Stimulated activated CD4-positive, alpha-beta T cell treated with anti-CD3 and anti-CD28 coated beads, Interleukin-12 subunit alpha, Interleukin-12 subunit beta, amount 100 ng/mL, for 24 hours (primary cell): ENCODE results near the gene COL25A1.
A peak's percentile ranks its signal among the peaks of the same experiment; 100 is the strongest.

Experiments
- DNase-seq, 2 experiments: peaks; one replicate each; pipeline ENCODE4 v3.0.0-alpha.2; 2020; ENCODE audit warnings: low read depth in 2 of 2

COL25A1 gene

DNA sequence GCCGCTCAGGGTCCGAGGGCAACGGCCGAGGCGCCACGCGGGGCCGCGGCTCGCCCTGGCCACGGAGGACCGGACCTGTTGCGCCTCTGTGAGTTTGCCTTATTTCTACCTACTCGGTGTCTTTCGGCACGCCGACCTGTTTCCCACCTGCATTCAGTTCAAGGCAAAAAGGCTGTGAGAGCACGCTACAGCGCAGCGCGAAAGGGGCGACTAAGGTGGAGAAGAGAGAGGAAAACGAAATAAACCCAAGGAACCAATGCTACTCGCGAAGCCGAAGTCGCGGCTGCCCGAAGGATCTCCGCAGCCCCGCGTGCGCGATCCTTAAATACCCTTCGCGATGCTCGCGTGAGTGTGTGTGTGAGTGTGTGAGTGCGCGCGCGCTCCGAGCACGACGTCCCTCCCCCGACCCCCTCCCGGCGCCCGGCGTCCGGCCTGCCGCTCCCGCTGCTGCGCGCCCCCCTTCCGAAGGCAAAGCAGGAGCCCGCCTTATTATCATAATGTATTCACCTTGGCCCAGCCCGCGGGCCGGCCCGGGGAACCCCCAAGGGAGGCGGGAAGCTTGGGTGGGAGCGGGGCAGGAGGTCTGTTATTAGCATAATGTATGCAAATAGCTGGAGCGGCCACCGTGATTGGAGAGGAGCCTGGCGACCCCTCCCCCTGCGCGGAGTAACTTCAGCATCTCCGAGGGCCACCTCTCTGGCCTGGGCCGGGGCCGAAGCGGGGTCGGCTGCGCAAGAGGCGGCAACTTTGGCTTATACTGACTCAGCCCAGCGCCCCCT, at the start of gene COL25A1:
TSS of gene COL25A1 (minus strand) at position 298 of the 779 bp plus-strand sequence.
- DNase-seq = peak; percentile 16 to 38

DNA sequence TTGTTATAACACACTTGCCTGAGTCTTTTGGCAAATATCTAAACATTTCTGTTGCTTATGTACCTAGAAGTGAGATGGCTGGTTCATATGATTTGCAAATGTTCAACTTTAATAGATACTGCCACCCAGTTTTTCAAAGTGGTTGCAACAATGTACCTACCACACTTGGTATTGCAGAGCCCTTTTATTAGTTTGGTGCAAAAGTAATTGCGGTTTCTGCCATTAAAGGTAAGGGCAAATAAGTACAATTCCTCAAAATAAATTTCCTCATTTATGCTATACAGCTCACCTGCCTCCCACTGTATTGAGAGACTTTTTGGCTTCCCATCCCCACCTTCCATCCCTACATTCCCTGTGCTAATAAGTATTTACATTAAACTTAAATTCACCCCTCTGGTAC, 47.7 kb upstream of the COL25A1 start:
- DNase-seq = no peak

GRCh38 chr4:109334129-109335105, 32.0 kb upstream of the COL25A1 start:
- DNase-seq = no peak

DNA sequence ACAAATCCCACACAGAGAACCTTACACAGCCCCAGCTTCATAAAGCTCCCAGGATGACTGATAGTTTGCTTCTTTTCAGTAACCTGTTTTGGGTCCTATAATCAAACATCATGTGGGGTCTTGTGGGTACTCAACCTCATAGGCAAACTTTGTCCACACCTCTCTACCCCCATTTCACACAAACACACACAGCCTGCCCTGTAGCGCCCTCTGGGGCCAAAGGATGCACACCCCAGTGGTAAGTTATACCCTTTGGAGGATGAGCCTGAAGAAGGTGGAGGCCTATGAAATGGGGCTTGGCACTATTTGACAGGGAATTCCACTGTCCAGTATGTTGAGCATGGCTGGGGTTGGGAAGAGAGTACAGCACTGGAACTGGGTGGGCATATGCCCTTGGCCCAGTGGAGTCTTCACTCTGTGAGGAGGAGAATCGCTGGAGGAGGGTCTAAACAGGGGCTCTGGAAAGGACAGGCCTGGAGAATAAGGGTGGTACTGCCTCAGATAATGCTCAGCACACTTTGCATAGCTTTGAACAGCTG, 30.5 kb upstream of the COL25A1 start:
- DNase-seq = peak in 1 of 2 experiments; percentile 20

- DNase-seq = no peak
Measured at GRCh38 chr4:109327641-109328040, 25.2 kb upstream of the COL25A1 start.

DNA sequence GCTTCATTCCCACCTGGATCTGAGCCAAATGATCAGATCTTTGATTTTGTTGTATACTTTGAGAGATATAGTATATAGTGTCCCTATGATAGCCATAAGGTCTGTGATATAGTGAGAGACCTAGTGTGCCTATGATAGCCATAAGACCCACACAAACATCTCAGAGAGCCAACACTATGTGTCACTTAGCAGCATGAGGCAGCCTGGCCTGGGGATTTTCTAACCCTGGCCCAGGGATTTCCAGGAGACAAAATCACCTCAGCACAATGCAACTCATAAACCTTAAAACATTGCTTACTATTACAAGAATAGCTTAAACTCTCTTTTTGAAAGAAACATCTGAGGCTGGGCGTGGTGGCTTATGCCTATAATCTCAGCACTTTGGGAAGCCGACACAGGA, 23.2 kb upstream of the COL25A1 start:
- DNase-seq = no peak

DNA sequence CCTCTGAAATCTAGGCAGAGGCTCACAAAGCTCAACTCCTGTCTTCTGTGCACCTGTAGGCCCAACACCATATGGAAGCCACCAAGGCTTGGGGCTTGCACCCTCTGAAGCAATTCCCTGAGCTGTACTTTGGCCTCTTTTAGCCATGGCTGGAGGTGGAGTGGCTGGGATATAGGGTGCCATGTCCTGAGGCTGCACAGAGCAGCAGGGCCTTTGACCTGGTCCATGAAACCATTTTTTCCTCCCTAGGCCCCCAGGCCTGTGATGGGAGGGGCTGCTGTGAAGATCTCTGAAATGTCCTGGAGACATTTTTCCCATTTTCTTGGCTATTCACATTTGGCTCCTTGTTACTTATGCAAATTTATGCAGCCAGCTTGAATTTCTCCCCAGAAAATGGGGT, 20.9 kb upstream of the COL25A1 start:
- no peak for DNase-seq

DNA sequence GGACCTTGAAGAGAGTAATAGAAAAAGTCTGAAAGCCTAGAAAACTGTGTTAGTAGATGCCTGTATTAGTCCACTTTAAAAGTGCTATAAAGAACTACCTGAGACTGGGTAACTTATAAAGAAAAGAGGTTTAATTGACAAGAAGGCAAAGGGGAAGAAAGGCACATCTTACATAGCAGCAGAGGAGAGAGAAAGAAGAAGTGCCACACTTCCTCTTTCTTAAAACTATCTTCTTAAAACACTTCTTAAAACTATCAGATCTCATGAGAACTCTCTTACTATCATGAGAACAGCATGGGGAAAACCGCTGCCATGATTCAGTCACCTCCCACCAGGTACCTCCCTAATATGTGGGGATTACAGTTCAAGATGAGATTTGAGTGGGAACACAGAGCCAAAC, 18.8 kb upstream of the COL25A1 start:
- no peak for DNase-seq

DNA sequence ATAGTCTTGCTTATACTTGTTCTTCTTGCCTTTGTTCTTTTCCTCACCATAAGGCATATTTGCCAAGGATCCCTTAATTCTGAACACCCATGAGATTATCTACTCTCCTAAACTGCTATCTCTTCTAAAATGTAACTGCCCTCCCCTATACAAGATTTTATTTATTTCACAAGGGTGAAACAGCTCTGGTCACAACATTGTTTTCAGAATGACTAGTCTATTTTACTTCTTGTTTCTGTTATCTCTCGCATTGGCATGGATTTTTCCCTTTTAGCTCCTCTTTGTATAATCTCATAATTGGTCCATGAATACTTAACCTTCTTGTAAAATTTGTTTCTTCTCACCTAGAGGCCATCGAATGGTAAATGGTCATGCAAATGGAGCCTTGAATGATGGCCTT, 17.2 kb upstream of the COL25A1 start:
- DNase-seq = no peak

- no peak for DNase-seq
Measured at GRCh38 chr4:109319156-109319555, 16.7 kb upstream of the COL25A1 start.

DNA sequence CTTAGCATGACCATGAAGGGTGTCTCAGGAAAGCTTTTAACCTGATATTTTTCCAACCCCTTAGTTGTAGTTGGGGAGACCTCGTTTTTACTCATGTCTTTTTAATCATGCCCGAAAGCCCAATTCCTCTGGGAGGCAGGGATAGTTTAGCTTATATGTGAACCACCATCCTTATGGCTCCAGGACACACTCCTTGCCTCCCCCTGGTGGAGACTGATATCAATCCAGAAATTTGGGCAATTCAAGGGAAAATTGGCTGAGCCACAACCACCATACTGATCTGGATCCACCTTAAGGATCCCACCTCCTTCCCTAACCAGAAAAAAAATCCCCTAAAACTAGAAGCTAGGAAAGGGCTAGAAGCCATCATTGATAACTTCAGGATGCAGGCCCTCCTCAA, 13.4 kb upstream of the COL25A1 start:
- DNase-seq = no peak

DNA sequence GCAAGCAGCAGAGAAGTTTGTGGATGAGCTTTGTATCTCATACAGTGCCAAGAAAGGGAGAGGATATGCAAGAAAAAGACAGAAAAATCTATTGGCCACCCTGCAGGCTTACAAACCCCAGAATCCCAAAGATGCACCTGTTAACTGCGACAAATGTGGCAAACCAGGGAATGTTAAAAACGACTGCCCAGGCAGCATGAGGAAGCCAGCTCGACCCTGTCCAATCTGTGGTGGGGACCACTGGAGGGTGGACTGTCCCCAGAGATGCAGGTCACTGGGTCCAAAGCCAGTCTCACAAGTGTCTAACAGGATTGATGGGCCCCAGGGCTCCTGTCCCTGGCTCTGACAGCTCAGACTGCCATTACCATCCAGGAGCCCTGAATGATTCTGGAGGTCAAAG, 12.9 kb upstream of the COL25A1 start:
- no peak for DNase-seq

DNA sequence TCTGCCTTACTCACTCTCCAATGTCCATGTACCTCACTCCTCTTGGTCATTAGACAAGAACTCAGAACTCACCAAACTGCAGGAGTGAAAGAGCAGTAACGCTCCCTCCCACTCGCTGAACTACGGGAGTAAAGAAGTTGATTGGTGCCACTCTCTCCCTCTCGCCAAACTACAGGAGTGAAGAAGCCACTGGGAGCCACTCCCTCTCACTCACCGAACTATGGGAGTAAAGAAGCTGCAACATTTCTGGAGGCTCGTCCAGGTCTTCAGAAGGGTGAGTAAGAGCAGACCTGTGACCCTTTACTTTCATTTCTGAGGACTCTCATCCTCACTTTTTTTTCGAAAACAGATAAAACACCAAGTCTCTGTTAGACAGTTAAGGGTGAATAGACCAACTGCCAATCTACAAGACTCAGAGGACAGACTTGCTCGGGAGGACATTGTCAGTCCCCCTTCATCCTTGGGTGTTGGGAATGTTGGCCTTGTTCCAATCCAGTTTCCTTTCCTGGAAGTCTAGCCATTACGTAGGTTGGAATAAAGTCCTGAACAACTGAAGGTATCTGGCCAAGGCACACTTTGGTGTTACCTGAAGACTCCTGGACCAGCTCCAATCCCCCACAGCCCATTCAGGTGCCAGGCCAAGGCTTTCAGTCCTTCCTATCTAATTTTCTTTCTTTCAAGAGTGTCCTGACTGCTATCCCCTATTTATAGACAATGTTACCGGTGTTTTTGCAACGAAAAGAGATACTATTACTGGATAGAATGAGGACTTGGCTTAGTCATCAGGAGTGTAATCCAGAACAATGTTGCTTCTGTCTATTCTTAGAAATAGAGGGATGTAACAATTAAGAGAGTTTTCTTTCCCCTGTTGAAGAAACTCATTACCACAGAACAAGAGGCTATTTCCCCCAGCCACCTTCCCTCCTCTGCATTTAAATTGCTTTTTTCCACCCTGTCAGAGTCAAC, 11.0 kb upstream of the COL25A1 start:
- no peak for DNase-seq

DNA sequence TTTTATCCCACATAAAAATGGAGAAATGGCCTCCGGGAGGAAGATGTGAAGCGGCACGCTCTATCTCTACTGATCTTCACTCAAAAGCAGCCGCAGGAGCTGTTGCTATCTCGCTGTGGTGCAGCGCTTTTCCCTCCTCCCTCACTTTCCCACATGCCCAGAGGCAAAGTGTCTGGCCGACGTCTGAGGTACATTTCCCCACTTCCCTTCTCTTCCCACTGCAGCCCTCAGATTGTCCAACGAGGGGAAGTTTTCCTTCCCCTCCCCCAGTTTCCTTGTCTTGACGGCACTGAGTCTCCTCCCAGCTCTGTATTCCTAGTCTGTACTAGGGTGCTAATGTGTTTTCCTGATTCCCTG, 660 bp upstream of the COL25A1 start:
- no peak for DNase-seq

GRCh38 chr4:109301651-109302360, 652 bp downstream of the COL25A1 start:
- no peak for DNase-seq

DNA sequence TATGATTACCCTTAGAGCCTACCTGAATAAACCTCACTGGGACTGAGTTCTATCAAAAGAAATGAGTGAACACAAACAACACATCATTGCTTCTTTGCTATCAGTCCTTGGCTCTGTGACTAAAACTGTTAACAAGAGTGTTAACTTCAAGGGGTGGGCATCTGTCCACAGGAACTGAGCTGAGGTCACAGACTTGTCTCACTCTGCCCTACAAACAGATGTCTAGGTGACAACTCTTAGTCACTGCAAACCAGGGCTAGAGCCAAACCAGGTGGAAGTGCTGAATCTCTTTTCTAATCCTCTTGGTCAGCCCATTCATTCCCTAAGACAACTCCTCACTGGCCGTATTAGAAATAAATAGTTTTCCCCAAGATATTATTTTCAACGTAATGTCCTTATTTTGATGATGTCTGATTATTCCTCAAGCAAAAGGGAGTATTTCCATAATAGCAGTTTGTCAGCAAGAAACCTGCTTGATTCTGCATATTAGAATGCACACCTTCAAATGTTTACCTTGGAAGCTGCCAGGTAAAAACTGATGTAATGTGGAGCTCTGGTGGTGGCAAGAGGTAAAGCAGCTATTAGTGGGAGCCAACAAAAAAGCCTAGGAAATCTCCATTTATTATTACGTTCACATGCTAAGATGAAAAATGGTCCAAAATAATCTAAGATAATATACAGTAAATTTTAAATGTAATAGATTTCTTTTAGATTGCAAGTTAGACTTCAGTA, 4.0 kb downstream of the COL25A1 start:
- DNase-seq = no peak

GRCh38 chr4:109296527-109296926, 5.9 kb downstream of the COL25A1 start:
- no peak for DNase-seq

DNA sequence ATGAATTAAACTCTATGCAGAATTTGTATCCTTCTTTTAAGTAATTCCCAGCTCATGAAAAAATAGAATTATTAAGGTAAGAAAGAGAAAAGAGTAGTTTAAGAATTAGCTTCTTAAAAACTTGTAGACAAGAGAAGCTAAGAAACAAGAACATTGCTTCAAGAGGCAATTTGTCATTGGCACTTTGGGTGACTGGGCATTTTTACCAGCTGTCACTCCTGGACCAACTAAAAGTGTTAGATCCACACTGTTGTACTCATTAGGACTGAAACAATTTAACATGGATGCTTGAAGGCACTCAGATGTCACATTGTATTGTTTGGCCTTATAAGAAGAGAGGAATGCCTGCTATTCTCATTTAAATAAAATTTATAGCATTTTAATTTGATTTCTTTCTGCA, 7.4 kb downstream of the COL25A1 start:
- no peak for DNase-seq

GRCh38 chr4:109294468-109295020, 7.9 kb downstream of the COL25A1 start:
- DNase-seq = no peak

DNA sequence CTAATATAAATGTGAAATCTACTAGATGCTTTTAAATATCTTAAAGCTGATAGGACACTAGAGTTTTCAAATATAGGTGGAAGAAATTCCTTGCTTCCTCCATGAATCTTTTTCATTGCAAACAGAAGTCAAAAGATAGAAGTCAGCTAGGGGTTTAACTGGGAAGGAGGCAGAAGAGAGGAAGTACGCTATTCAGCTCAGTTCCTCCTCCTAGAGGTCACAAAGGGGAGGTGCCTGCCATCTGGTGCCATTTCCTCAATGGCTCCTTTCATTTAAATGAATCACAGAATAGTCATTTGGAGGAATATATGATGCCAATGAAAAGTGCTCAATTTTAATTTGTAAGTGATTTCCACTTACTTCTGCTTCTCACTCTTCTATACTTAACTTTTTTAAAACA, 8.5 kb downstream of the COL25A1 start:
- DNase-seq = no peak
